ENCODE results near the gene ASB13.
"Not testable (repeated sequence)": the region's sequence is repeated elsewhere in the genome, so short reads cannot be mapped to it uniquely, and the experiment has no call there.

Gene ASB13

DNA sequence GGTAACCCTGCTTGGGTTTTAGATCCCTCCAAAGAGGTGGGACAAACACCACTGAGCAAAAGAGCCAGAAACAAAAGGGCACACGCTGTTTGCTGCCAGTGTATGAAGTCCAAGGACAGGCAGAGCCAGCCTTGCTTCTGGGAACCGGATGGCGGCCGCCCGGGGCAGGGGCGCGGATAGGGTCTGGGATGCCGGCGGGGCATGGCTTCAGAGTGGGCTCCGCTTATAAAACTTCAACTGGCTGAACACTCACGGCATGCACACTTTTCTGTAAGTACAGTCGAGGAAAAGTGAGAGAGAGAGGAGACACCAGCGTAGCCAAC, 62.6 kb downstream of the ASB13 start:
- DNase-seq: no peak

GRCh38 chr10:5603091-5603847, 63.1 kb downstream of the ASB13 start:
- DNase-seq: no peak

GRCh38 chr10:5601826-5602495, 64.4 kb downstream of the ASB13 start:
- no peak for DNase-seq

GRCh38 chr10:5600908-5601307, 65.5 kb downstream of the ASB13 start:
- DNase-seq: no peak

DNA sequence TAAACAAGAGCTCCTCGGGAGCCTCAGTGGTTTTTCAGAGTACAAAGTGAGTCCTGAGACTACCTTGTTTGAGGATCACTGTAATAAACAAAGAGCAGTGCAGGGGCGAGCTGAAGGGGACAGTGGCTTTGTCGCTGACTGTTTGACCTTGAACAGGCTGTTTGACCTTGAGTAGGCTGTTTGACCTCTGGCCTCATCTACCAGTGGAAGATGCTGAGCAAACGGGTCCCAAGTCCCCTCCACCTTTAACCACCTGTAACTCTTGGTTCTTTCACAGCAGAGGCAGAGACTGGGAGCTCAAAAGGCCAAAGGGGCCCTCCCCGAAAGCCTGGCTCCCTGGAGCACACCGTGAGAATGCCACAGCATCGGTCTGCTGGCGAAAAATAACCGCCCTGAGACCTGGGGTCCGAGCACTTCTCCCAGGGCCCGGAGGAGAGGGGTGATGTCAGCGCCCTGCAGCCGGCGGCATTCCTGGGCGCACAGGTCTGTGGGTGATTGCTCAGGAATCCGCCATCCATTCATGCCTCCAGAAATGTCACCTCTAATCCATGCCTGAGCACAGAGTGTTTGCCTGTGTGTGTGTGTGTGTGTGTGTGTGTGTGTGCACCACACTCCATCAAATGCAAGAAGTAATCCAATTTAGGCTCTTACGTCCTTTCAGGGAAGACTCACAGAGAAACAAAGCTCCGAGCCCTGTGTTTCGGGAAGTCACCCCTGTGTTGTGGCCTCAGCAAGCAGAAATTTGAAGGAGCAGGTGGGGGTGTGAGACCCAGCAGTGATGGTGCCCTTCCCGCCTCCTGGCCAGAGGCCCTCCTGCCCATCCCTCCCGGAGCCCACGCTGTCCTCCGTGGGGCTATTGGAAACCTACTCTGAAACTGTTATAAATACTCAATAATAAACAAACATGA, 66.5 kb downstream of the ASB13 start:
- DNase-seq: no peak

GRCh38 chr10:5598085-5598690, 68.2 kb downstream of the ASB13 start:
- DNase-seq: no peak

- no peak for DNase-seq
These were observed 69.6 kb downstream of the ASB13 start for GRCh38 chr10:5596611-5597341.

DNA sequence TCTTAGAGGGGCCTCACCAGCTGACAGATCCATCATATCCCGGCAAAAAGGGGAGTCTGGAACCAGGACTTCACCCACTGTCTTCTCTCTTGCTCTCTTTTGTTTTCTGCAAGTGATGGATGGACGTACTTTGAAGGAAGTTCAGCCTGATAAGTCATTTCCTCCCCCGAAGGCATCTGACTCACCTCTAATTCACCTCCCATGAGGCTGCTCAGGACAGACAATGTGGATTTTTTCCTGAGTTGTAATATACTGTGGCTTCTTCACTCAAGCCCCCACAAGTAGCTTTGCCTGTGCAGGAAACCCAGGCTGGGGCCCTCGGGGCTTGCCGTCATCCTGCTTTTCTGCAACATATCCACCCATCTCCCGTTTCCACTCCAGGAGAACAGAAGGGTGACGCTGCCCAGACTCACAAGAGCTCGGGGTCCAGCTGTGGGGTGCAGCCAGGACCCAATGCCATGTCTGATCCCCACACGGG, 70.4 kb downstream of the ASB13 start:
- no peak for DNase-seq

DNA sequence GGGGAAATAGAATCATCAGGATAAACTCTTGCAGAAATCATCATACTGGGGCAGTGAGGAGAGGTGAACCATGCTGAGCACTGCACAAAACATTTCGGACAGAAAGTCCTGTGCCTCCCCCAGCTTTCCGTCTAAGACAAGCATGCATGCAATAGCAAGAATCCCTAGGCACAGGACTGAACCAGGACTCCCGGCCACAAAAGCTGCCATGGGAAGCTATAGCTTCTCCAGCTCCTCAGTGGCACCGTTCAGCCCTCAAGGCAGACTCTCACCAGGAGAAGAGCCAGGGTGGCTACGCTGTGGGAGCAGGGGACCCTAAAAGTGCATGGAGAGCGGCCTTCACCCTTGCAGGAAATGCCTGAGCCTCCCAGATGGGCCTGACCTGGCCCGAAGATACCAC, 70.8 kb downstream of the ASB13 start:
- DNase-seq: no peak

DNA sequence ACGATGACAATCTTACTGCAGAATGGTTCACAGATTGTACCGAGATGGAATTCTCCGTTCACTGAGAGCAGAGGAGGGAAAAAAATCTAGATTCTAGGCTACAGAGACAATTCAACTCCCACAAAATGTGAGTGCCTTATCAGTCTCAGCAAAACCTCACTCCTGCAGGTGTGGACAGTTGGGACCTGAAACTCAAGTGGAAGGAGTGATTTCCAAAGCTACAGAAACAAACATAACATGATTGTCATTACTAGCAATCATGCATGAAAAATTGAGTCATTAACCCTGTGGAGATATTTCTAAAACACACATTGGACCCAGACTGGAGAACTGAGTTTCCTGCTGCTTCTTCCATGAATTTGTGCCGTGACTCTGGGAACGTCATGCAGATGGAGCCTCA, 71.3 kb downstream of the ASB13 start:
- DNase-seq: no peak

DNA sequence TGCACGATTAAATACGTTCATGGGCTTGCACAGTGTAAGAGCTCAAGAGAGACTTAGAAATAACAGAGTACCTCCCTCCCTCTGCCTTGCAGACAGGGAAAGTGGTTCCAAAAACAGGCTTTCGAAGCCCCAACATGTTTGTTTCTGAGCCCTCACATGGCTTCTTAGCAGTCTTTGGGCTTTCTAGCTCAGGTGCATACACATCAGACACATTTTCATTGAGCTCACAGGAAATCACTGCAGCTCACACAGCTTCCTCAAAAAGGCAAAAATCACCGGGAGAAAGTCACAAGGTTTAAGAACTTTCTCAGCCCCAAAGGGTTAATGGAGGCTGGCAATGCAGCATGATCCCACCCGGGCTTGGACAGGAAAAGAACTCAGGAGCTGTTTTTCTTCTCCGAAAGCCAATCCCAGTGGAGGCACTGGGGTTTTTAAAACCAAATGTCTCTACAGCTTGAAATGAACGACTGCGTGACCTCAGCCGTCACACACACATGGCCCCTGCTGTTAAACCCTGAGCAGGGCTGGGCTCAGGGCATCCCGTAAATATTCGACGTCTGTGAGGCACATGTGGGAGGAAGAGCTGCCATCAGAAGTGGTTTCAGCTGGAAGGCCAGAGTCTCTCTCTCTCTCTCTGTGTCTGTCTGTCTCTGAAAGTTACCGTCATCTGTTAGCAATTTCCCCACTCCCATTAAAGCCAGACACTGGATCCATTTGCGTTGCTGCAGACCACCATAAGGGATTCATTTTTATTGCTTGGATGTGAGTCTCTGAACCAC, 71.9 kb downstream of the ASB13 start:
- DNase-seq: no peak

DNA sequence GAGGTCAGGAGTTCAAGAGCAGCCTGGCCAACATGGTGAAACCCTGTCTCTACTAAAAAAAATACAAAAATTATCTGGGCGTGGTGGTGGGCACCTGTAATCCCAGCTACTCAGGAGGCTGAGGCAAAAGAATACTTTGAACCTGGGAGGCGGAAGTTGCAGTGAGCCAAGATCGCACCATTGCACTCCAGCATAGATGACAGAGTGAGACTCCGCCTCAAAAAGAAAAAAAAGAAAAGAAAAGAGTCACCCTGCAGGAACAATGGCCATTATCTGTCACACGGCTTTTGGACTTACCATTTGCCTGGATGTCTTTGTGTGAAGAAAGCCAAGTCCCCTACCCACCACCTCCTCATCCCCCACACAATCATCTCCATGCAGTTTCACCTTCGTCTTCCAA, 73.0 kb downstream of the ASB13 start:
- DNase-seq: not testable (repeated sequence)

- no peak for DNase-seq
These were observed 74.3 kb downstream of the ASB13 start for GRCh38 chr10:5592070-5592469.

GRCh38 chr10:5591336-5591824, 75.0 kb downstream of the ASB13 start:
- DNase-seq: no peak

- no peak for DNase-seq
These were observed 75.6 kb downstream of the ASB13 start for GRCh38 chr10:5590816-5591215.

- DNase-seq: no peak
These were observed 76.5 kb downstream of the ASB13 start for GRCh38 chr10:5589661-5590511.

DNA sequence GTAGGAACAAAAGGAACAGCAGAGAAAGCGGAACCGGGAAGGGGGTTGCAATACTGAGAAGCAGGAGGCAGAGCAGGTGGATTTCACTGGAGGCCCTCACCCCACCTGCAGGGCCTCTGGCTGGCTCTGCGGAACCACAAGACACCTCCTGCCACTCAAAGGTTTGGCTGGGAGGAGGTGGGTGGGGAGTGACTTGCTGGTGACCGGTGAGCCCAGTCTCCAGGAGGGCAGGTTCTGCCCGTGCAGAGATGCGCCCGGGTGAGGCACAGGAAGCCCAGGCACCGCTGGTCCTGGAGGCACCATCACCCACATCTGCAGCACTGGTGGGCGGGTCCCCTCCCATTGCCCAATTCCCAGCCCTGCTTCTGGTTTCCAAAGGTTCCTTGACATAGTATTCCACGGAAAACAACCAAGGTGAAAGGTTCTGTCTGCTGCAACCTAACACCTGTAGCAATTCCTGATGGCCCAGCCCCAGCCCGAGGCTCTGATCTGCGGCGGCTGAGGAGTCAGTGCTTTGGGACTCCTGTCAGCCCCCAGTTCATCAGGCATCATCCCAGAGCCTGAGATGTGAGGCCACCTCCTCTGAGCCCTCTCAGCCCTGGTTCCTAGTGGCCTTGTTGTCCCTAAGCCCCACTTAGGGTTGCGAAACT, 77.3 kb downstream of the ASB13 start:
- no peak for DNase-seq

Data from midbrain (tissue), 1 donor.